Measurements from ENCODE around the gene PRDX4.
"Not testable (repeated sequence)": the region's sequence is repeated elsewhere in the genome, so short reads cannot be mapped to it uniquely, and the experiment has no call there.

PRDX4 gene

DNA sequence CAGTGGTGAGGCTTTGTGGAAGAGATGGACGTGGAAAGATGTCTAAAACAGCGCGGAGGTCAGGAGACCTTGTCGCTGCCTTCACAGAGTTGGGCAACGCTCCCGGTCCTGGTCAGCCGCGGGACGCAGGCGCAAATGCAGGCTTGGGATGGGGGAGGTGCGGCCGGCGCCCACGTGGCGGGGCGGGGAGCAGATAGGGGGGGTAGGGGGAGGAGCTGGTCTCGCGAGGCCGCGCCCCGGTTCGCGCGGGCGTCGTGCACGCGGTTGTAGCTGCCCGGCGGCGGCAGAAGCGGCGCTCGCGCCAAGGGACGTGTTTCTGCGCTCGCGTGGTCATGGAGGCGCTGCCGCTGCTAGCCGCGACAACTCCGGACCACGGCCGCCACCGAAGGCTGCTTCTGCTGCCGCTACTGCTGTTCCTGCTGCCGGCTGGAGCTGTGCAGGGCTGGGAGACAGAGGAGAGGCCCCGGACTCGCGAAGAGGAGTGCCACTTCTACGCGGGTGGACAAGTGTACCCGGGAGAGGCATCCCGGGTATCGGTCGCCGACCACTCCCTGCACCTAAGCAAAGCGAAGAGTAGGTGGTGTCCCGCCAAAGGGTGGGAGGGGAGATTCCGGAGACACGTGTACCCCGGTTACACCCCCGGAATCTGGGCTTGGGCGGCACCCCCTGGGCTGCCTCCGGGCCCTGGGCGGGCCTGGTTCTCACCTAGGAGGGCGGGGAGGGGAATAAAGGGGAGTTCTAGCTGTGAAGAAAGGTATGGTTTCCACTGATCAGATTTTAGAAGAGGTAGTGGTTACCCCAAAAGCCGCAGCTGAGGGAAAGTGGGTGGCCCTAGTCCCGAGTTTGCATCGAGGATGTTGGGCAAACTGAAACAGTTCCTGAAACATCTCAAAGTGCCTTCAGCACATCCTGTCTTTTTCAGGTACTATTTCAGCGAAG is at the start of gene PRDX4:
Gene PRDX4 (plus strand): TSS at position 255 of the 939 bp plus-strand sequence. CDS start 78 bp downstream, at position 333.
- DNase-seq, result peak; percentile 13

GRCh38 chrX:23621621-23622265 is 45.5 kb upstream of the PRDX4 start:
- no peak for DNase-seq

DNA sequence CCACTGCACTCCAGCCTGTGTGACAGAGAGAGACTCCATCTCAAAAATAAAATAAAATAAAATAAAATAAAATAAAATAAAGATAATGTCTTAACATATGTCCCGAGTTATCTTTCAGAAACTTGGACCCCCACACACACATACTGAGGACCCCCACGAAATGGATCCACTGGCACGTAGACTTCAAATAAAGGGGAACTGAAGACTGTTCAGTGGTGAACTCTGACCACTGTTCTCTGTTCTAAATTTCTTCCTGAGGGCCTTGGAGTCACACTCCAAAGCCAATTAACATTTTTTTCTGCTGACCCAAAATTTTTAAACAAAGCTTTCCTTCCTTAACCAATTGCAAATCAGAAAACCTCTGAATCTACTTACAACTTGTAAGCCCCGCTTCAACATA is 43.5 kb upstream of the PRDX4 start:
- DNase-seq, result no peak

DNA sequence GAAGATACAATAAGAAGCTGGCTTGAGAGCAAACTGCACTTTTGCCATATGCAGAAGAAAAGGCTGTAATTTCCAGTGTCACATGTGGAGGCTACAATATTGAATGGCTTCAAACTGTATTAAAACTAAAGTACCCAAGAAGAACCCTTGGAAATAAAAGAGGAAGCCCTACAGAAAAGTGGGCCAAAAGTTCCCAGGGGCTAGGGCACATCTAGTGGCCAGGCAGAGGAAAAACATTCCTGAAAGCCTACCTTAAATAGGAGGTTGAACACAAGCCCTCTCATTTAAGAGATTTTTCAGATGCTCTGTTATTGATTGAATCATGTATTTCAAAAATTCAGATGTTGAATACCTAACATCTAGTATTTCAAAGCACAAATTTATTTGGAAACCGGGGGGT is 40.6 kb upstream of the PRDX4 start:
- DNase-seq, result no peak

DNA sequence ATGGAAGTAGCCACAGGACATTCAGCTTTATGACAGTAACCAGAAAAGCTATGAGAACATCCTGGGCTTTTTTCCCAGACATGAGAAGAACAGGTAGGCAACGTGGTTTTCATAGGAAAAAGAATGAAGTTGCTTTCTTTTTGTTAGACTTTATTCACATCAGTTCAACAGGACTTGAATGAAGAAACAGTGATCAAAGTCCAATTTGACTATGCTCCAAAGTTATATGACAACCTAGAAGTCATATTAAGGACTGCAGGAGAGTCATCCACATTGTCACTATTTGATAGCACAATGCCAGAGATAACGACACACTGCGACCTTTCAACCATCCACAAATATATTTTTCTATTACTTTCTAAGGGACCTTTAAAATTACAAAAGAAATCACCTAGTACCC is 39.2 kb upstream of the PRDX4 start:
- no peak for DNase-seq

GRCh38 chrX:23631136-23631535 is 36.2 kb upstream of the PRDX4 start:
- no peak for DNase-seq

- no peak for DNase-seq
Measured at GRCh38 chrX:23633834-23634580, 33.3 kb upstream of the PRDX4 start.

- no peak for DNase-seq
Measured at GRCh38 chrX:23637187-23637586, 30.1 kb upstream of the PRDX4 start.

DNA sequence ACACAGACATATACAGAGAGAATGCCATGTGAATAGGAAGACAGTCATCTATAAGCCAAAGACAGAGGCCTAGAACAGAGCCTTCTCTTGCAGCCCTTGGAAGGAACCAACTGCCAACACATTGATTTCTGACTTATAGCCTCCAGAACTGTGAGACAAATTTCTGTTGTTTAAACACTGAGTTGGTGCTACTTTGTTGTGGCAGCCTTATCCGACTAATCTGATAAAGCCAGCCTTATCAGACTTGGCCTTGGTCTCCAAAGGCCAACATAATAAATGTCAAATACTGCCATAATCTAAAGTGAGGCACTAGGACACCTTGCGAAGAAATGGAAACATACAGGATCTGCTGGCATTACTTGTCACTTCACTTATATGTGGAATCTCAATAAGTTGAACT is 24.3 kb upstream of the PRDX4 start:
- DNase-seq, result no peak

DNA sequence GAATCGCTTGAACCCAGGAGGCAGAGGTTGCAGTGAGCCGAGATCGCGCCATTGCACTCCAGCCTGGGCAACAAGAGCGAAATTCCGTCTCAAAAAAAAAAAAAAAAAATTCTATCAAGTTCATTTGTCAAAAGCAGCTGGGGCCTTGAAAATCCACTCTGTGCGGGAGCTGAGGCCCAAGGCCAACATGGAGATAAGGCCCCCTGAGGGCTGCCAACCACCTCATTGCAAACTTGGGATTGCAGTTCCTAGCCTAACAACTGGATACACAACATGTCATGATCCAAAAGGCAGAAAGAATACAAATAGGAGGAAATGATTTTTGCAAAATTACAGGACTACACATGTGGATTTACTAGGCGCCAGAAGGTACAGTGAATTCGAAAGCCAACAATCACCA is 22.5 kb upstream of the PRDX4 start:
- DNase-seq, result no peak

- no peak for DNase-seq
Measured at GRCh38 chrX:23656091-23656490, 11.2 kb upstream of the PRDX4 start.

DNA sequence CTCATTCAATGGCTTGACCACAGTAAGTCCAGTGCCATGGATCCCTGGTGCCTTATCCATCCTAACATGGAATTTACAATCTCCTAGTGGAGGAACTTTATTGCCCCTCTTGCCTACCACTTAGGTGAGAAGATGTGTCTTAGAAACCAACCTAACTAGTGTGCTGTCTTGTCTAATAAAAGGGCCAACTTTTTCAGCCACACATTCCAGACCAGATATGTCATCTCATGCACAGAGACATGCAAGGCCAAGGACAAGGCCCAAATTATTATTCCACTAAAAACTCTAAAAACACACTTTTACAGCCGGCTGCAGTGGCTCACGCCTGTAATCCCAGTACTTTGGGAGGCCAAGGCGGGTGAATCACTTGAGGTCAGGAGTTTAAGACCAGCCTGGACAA is 10.6 kb upstream of the PRDX4 start:
- no peak for DNase-seq

GRCh38 chrX:23659339-23659738 is 8.0 kb upstream of the PRDX4 start:
- DNase-seq, result no peak

GRCh38 chrX:23660083-23660765 is 7.1 kb upstream of the PRDX4 start:
- DNase-seq, result not testable (repeated sequence)

- DNase-seq, result no peak
Measured at GRCh38 chrX:23660766-23661132, 6.5 kb upstream of the PRDX4 start.

DNA sequence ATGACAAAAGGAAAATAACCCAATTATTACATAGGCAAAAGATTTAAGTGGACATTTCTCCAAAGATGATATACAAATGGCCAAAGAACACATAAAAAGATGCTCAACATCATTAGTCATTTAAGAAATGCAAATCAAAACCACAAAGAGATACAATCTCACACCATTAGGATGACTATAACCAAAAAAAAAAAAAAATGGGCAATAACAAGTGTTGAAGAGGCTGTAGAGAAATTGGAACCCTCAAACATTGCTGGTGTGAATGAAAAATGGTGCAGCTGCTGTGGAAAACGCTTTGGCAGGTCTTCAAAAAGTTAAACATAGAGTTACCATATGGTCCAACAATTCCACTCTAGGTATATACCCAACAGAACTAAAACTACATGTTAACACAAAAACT is 5.6 kb upstream of the PRDX4 start:
- DNase-seq, result no peak

DNA sequence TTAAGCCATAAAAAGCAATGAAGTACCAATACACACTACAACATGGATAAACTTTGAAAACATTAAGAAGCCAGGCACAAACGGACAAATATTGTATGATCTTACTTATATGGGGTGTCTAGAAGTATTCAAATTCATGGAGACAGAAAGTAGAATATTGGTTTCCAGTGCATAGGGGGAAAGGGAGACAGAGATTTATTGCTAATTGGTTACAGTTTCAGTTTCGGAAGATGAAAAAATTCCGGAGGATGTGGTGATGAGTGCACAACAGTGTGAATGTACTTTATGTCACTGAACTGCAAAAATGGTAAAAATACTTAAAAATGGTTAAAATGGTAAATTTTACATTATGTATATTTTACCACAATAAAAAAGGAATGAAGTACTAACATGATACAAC is 5.1 kb upstream of the PRDX4 start:
- DNase-seq, result no peak

DNA sequence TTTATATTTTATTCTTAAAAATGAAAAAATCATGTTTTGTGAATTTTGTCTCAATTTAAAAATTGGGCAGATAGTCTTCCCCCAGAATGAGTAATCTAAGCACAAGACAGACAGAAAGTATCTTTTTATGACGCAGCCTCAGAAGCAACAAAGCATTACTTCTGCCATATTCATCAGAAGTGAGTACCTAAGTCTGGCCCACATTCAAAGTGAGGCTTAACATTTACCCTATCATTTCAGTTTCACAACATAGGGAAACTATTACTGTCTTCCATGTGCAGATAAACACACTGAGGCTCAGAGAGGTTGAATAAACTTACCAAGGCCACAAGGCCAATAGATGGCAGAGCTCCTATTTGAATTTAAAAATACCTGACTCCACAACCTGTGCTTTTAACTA is 4.4 kb upstream of the PRDX4 start:
- DNase-seq, result no peak

GRCh38 chrX:23664496-23664895 is 2.8 kb upstream of the PRDX4 start:
- DNase-seq, result no peak

GRCh38 chrX:23666282-23666681 is 1.0 kb upstream of the PRDX4 start:
- DNase-seq, result no peak

GRCh38 chrX:23668335-23668734 is 1.0 kb downstream of the PRDX4 start:
- no peak for DNase-seq

GRCh38 chrX:23670528-23670927 is 3.2 kb downstream of the PRDX4 start:
- DNase-seq, result no peak

GRCh38 chrX:23673108-23673507 is 5.8 kb downstream of the PRDX4 start:
- DNase-seq, result no peak
